NCI-H2107 treated with DMSO at 0.1 percent for 48 hours (cell line): ENCODE data around the gene RNF20.
"Not testable (repeated sequence)": the region's sequence is repeated elsewhere in the genome, so short reads cannot be mapped to it uniquely, and the experiment has no call there.

Experiments
- DNase-seq: peaks from one replicate; lab custom pipeline; 2025; ENCODE audit not compliant: unreplicated experiment; lab: John Stamatoyannopoulos, UW

Gene RNF20

GRCh38 chr9:101533334-101534204 lies at the start of gene RNF20:
Gene RNF20, plus strand, starts transcription at chr9:101533853. Its CDS starts 1,571 bp downstream, at chr9:101535424.
- peak; percentile 99 for DNase-seq

- no peak for DNase-seq
Observed at GRCh38 chr9:101484046-101484445, 49.6 kb upstream of the RNF20 start.

GRCh38 chr9:101485924-101486692 lies 47.5 kb upstream of the RNF20 start:
- peak; percentile 10 for DNase-seq

- DNase-seq = peak; percentile 85
Observed at GRCh38 chr9:101486693-101487442, 46.8 kb upstream of the RNF20 start.

GRCh38 chr9:101487443-101487840 lies 46.2 kb upstream of the RNF20 start:
- DNase-seq = peak; percentile 71

GRCh38 chr9:101495810-101496209 lies 37.8 kb upstream of the RNF20 start:
- DNase-seq = no peak

GRCh38 chr9:101498323-101498722 lies 35.3 kb upstream of the RNF20 start:
- DNase-seq = no peak

- no peak for DNase-seq
Observed at GRCh38 chr9:101504188-101504587, 29.5 kb upstream of the RNF20 start.

- no peak for DNase-seq
Observed at GRCh38 chr9:101508211-101508610, 25.4 kb upstream of the RNF20 start.

- DNase-seq = no peak
Observed at GRCh38 chr9:101509572-101509971, 24.1 kb upstream of the RNF20 start.

- DNase-seq = no peak
Observed at GRCh38 chr9:101510459-101510858, 23.2 kb upstream of the RNF20 start.

GRCh38 chr9:101511009-101511408 lies 22.6 kb upstream of the RNF20 start:
- no peak for DNase-seq

GRCh38 chr9:101512116-101512515 lies 21.5 kb upstream of the RNF20 start:
- DNase-seq = no peak

- no peak for DNase-seq
Observed at GRCh38 chr9:101513351-101513750, 20.3 kb upstream of the RNF20 start.

GRCh38 chr9:101514071-101514470 lies 19.6 kb upstream of the RNF20 start:
- no peak for DNase-seq

GRCh38 chr9:101516655-101517054 lies 17.0 kb upstream of the RNF20 start:
- DNase-seq = no peak

GRCh38 chr9:101518489-101518888 lies 15.2 kb upstream of the RNF20 start:
- not testable (repeated sequence) for DNase-seq

GRCh38 chr9:101524371-101524770 lies 9.3 kb upstream of the RNF20 start:
- no peak for DNase-seq

GRCh38 chr9:101527066-101527465 lies 6.6 kb upstream of the RNF20 start:
- DNase-seq = no peak

- DNase-seq = no peak
Observed at GRCh38 chr9:101528015-101528414, 5.6 kb upstream of the RNF20 start.

GRCh38 chr9:101530076-101530711 lies 3.5 kb upstream of the RNF20 start:
- DNase-seq = peak; percentile 56
